Fibroblast of mammary gland (primary cell): Measurements from ENCODE around the gene TMEM255B.

Experiments used
- DNase-seq: peaks from one replicate; pipeline ENCODE4 v3.0.0-alpha.2; 2010; ENCODE audit warnings: low read depth
- H3K4me3 ChIP-seq: 2 replicates; pipeline ENCODE4 v1.5.1; 2011; ENCODE audit warnings: low read depth, mild to moderate bottlenecking, low read length, moderate library complexity; ENCODE audit not compliant: control insufficient read depth
- TF ChIP-seq, protein P1 (sequence below): conservative IDR thresholded peaks from 2 replicates; pipeline ENCODE4 v1.5.1; 2011; ENCODE audit warnings: low read depth, low read length, inconsistent platforms; ENCODE audit not compliant: control insufficient read depth, insufficient read depth

The TMEM255B gene

DNA sequence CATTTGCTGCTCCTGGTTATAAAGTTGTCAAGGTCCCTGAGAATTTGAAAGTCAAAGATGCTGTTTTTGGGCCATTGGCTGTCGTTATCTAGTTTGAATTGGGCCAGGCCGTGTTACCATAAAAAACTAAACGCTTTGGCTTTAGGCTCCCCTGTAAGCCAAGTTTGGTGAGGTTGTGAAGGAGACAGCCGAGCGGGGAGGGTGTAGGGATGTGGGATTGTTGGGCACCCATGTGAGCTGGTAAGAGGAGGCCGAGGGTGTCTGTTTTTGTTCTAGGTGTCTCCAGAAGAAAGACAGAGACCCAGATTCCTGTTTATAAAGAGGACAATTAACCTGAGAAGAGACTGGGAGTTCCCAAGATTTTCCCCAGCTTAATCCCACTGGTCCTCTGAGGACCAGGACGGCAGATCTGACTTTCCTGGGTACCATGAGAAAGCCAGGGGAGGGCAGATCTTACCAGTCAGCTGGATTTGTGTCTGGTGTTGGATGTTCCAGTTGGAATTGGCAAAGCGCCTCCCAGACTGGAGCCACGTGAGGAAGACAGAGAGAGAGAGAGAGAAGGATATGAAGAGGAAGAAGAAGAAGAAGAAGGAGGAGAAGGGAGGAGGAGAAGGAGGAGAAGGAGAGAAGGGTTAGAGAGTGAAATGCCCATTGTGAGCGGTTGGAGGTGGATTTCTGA lies 25.1 kb downstream of the TMEM255B start:
- H3K4me3 ChIP-seq: no peak overlapping the region
- TF ChIP-seq, protein P1, sequence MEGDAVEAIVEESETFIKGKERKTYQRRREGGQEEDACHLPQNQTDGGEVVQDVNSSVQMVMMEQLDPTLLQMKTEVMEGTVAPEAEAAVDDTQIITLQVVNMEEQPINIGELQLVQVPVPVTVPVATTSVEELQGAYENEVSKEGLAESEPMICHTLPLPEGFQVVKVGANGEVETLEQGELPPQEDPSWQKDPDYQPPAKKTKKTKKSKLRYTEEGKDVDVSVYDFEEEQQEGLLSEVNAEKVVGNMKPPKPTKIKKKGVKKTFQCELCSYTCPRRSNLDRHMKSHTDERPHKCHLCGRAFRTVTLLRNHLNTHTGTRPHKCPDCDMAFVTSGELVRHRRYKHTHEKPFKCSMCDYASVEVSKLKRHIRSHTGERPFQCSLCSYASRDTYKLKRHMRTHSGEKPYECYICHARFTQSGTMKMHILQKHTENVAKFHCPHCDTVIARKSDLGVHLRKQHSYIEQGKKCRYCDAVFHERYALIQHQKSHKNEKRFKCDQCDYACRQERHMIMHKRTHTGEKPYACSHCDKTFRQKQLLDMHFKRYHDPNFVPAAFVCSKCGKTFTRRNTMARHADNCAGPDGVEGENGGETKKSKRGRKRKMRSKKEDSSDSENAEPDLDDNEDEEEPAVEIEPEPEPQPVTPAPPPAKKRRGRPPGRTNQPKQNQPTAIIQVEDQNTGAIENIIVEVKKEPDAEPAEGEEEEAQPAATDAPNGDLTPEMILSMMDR: no peak
- DNase-seq: no peak

DNA sequence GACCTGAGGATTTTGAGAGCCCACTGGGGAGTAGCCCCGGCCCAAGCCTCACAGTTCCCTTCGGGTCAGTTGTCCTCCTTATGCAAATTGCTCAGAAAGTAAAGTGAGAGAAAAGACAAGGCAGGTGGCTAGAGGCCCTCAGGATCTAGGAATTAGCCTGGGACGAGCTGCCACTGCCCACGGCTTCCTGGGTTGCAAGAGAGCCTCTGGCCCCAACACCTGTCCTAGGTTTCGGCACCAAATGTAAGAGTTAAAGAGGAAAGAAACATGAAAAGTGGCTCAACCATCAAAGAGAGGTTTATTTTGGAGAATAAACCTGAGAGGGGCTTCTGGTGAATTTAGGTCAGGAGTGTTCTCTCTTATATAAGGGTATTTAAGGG lies 25.6 kb downstream of the TMEM255B start:
- no peak overlapping the region for H3K4me3 ChIP-seq
- no peak for DNase-seq
- TF ChIP-seq, protein P1: no peak

DNA sequence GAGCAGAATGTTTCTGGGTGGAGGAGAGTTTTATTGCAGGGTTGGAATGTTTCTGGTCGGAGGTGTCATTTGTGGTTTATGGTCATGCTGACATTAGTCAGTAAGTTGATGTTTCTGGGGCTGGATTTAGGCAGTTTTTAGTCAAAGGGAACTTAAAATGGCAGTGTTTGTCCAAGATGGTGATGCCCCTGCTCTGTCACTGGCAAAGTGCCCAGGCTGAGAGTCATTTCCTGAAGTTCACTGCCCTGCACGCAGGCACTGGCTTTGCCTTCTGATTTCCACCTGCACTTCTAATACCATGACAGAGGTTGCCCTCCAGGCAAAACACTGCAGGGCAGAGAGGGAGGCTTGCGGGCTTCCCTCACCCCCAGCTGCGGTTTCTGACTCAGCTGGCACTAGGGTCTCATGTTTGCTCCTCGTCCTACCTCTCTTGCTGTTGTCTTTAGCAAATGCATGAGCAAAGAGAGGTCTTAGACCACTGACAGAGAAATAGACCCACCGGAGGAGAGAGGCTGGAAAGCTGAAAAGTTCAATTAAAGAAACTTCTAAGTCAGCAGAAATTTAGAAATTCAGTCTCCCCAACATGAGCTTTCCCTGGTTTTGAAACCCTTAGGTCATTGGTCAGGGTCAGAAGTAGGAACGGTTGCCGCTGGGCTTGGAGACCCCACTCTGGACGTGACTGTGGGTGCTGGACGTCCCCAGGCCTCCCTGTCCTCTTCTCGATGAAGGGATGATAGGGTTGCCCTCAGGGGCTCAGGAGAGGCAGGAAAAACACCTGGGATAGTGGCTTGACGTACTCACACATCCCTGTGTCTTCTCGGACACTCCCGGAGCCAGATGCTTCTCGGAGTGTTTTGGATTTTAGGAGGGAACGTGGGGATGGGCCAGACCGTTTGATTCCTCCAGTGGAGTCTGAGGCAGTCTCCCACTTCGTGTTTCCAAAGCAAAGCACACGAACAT lies 26.3 kb downstream of the TMEM255B start:
- peak; percentile 72 for DNase-seq
- TF ChIP-seq, protein P1: no peak
- H3K4me3 ChIP-seq: no peak overlapping the region

DNA sequence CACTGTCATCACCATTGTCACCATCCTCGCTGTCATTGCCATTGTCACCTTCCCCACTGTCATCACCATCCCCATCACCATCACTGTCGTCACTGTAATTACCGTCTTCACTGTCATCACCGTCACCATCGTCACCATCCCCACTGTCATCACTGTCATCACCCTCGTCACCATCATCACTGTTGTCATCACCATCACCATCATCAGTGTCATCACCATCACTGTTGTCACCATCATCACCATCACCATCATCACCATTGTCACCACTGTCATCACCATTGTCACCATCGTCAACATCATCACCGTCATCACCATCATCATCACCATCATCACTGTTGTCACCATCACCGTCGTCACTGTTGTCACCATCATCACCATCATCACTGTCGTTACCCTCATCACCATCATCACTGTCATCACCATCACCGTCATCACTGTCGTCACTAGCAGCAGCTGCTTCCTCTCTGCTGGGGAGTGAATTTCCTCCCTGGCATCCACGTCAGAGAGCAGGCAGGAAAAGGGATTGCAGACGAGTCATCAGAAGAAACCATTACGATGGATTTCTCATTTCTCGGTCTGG lies 27.3 kb downstream of the TMEM255B start:
- TF ChIP-seq, protein P1: no peak
- peak; percentile 60 for DNase-seq
- H3K4me3 ChIP-seq: no peak overlapping the region

DNA sequence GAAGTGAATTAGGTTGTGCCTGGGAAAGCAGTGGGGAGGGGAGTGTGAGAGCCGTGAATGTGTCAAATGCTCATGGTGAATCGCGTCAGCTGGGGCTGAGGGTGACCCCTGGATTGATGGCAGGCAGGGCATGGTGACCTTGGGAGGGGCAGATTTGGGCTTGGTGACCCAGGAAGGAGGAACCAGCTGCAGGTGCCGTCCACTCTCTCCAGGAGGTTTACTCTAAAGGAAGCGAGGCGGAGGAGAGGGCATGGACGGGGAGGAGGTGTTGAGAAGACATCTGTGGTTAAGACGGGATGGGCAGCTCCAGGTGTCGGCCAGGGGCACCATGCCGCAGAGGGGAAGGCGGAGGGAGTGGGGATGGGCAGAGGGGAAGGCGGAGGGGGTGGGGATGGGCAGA lies 28.7 kb downstream of the TMEM255B start:
- H3K4me3 ChIP-seq: no peak overlapping the region
- TF ChIP-seq, protein P1: no peak
- no peak for DNase-seq

DNA sequence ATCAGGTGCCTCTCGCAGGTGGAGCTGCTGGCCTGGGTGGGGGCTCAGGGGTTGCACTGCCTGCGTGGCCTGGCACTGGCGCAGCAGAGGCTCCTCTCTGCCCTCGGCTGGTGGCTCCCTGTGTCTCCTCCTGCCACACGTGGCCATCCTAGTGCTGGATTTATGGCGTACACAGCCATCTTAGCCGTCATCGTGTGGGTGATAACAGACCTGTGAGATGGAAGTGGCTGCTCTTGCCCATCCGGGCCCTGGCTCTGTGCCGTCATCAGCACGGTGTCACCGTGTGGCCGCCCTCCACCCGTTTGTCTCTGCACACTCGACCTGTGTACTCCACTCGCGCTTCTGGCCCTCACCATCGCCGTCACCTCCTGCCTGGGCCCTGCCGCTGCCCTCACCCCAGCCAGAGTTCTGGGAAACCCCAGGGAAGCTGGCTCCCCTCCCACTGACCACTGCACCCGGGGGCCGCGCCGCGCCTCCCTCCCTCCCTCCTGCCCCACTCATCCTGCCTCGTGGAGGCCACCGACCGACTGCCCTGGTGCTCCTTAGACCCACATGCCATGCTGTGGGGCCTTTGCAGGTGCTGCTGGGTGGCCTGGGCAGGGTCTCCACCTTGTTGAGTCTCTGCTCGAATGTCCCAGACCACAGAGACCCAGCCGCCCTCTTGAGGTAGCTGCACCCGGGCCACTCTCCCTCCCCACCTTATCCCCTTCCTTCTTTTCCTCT lies 29.5 kb downstream of the TMEM255B start:
- no peak overlapping the region for H3K4me3 ChIP-seq
- no peak for DNase-seq
- TF ChIP-seq, protein P1: no peak
